HG03565 (cell line): Measurements from ENCODE around the gene APP.

ENCODE experiments used
- ATAC-seq: cut with Tn5 transposase; IDR thresholded peaks from one replicate; pipeline ENCODE4 v1.9.1; 2021; ENCODE audit warnings: mild to moderate bottlenecking, moderate library complexity; ENCODE audit not compliant: unreplicated experiment

Gene APP

DNA sequence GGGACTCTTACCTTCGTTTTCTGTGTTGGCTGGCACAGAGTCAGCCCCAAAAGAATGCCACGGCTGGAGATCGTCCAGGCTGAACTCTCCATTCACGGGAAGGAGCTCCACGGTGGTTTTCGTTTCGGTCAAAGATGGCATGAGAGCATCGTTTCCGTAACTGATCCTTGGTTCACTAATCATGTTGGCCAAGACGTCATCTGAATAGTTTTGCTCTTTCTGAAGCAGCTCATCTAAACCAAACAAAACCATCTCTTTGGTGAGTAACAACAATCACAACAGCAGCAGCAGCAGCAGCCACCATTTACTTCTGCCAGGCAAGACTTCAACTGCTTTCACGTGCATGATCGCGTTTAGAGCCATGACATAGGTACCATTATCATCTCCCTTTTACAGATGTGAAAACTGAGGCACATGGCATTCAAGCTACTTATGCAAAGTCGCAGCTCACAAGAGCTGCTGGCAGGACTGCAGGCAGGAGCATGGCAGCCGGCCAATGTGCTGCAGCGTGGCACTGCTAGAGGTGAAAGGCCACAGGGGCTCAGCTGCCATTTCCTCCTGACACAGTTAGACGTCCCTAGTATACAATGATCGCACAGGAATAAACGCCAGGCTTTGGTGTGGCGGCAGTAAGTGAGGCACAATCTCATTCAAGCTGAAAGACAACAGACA is 258.7 kb downstream of the APP start:
- no peak for ATAC-seq

- no peak for ATAC-seq
These were observed 259.8 kb downstream of the APP start for GRCh38 chr21:25910809-25911208.

DNA sequence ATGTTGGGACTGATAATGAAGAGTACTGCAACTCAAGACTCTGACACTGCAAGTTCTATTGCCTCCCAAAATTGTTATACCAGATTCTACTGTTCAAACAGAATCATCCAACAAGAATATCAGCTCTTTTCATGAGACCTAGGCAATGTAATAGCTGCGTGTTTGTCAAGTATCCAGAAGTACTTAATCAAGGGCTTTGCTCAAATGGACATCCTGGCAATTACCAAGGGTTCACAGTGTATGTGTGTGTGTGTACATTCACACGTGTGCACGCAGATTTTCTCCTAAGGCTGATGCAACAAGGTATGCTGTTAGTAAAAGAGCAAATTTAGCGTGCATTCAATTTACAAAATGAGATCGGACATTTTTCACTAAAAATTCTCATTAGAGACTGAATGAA is 261.2 kb downstream of the APP start:
- no peak for ATAC-seq

DNA sequence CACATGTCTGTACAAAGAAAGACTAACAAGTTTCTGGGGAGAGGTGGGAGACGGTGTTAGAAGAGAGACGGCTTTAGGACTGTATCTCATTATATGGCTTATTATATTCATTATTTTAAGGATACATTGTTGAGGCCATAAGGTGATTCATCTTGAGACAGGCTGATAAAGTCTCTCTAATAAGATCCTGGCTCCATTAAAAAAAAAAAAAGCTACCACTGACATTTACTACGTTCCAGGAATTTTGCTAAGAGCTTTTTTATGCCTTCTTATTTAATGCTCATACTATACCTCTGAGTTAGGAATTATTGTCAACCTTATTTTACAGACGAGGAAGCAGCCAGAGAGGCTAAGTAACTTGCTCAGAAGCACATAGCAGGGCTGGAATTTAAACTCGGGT is 262.1 kb downstream of the APP start:
- ATAC-seq: no peak

- ATAC-seq: no peak
These were observed 262.8 kb downstream of the APP start for GRCh38 chr21:25907573-25908275.

GRCh38 chr21:25906587-25906986 is 264.0 kb downstream of the APP start:
- no peak for ATAC-seq

DNA sequence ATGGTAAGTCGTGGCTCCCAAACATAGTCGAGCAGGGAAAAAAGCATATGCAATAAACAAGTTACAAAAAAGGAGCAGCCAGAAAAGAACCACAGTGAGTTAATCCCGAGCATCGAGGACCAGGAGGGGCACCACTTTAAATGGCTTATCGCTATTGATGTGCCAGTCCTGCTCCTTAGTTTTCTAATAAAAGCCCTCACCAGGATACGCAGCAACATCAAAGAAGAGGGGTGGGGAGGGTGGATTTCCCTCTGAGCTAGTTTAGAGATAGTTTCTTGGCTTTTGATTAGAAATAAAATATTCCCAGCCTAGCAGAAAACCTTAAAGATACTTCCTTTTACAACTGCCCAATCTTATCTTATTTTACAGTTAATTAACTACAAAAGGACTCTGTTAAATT is 265.4 kb downstream of the APP start:
- no peak for ATAC-seq

DNA sequence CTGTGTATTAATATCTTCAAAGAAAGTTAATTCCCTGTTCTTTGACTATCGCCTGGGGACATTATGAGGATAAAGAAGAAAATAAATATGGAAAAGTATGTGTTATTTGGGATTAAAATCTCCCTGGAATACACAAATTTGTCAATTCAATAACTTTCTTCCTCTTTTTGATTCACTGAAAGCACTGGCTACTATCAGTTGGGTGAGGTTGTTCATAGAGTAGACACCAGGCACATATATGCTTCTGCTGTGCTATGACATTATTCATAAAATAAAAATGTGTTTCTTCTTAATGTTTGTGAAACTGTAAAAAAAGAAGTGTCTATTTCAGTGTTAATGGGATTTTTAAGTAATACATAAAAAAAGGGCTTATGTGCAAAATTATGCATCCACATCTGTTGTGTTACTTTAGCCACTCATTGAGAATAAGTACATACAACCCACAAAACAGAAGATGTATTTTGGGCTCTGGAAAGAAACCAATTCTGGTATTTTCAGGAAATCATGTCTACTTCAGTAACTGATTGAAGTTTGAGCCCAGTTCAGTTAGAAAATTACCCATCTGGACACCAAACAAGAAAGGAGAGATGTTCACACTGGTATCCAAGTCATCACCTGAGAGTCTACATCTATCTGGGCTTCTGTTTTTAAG is 266.4 kb downstream of the APP start:
- no peak for ATAC-seq

GRCh38 chr21:25903607-25904006 is 267.0 kb downstream of the APP start:
- ATAC-seq: peak; percentile 68

GRCh38 chr21:25901330-25901979 is 269.1 kb downstream of the APP start:
- ATAC-seq: no peak

- ATAC-seq: no peak
These were observed 271.9 kb downstream of the APP start for GRCh38 chr21:25898671-25899070.

DNA sequence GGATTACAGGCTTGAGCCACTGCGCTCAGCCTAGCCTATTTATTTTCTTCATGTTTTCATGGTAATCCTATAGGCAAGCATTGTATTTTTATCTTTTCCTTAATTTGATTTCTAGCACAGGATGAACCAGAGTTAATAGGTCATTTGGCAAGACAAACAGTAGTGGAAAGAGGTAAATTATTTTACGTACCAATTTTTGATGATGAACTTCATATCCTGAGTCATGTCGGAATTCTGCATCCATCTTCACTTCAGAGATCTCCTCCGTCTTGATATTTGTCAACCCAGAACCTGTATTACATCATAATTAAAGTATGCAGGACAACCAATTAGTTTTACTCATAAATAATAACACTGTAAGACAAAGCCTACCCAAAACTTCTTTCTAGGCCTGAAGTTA is 273.2 kb downstream of the APP start:
- ATAC-seq: no peak

GRCh38 chr21:25896501-25897056 is 274.0 kb downstream of the APP start:
- no peak for ATAC-seq

DNA sequence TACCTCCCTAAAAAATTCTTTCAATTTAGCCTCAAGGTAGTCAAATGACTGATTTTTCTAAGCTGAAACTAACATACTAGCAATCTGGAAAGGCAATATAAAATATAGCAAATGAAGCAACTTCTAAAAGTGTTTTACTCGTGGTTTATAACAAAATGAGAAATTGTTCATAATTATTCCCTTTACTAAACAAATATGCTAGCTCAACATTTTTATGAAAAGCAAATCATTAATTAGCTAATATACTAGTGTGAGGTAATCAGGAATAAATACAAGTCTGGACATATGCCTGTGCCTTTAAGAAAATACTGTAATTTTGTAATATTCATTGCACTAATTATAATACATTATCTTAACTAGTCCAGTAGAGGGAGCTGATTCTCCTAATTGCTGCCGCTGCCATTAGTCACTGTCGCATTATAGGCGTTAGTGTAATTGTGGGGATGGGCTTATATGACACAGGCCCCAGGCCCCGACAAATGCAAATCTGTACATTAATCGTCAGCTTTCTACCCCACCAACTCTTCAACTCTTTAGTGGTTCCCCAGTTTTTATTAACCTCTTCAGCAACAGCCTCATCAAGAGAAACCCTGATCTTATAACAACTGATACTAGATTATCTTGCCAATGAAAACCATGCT is 274.9 kb downstream of the APP start:
- ATAC-seq: peak; percentile 86

- ATAC-seq: no peak
These were observed 277.4 kb downstream of the APP start for GRCh38 chr21:25893191-25893590.

DNA sequence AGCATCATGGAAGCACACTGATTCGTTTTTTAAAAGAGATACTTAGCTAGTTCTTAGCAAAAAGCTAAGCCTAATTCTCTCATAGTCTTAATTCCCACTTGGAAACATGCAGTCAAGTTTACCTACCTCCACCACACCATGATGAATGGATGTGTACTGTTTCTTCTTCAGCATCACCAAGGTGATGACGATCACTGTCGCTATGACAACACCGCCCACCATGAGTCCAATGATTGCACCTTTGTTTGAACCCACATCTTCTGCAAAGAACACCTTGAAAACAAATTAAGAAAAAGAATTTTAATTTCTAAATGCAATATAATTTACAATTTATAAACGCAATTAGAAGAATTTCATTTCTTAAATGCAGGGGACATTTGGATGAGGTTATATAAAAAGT is 279.0 kb downstream of the APP start:
- no peak for ATAC-seq

- ATAC-seq: no peak
These were observed 280.6 kb downstream of the APP start for GRCh38 chr21:25890001-25890400.

- ATAC-seq: no peak
These were observed 281.9 kb downstream of the APP start for GRCh38 chr21:25888711-25889110.

DNA sequence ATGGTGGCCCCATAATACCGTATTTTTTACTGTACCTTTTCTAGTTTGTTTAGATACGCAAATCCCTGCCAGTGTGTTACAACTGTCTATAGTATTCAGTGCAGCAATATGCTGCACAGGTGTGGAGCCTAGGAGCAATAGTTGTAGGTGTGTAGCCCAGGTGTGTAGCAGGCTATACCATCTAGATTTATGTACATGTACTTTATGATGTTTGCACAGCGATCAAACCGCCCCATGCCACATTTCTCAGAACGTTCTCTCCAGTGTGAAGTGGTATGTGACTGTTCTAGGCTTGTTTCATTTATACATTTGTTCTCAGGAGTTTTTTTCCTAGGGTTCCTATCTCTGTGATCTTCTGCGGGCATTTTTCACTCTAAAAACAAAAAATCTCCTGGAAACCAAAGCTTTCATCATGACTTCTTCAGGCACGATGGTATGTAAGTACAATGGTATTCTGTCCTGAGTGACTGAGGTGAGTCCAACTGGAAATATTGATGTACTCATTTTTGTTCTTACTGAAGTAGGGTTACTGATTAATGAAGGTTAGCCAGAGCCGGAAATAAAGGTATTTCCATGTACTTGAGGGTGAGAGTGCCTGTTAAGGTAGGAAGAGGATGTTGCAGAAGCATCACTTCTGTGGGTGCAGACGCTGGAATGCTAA is 282.8 kb downstream of the APP start:
- no peak for ATAC-seq

DNA sequence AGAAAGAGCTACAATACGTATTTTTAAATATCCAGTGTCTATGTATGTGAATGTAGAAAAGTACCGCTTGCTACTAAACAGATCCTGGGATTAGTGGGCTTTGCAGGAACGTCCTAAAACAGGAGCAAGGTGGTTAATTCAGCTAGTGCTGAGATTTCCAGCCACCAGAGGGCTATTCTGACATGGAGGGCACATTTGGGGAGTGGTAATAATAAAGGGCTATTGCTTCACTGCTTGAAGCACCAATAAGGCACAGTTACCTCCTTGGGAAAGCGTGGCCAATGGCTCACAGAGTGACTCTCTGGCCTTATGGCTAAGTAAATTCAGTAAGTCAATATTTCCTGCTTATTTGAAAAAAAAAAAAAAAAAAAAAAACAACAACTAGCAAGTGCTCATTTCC is 283.4 kb downstream of the APP start:
- no peak for ATAC-seq
